Fibroblast of upper back skin (primary cell): Measurements from ENCODE around the gene FKRP.
"Not testable (repeated sequence)": the region's sequence is repeated elsewhere in the genome, so short reads cannot be mapped to it uniquely, and the experiment has no call there.

Source experiments
- DNase-seq: peaks from one replicate; pipeline ENCODE4 v3.0.0-alpha.2; 2013

The FKRP gene

DNA sequence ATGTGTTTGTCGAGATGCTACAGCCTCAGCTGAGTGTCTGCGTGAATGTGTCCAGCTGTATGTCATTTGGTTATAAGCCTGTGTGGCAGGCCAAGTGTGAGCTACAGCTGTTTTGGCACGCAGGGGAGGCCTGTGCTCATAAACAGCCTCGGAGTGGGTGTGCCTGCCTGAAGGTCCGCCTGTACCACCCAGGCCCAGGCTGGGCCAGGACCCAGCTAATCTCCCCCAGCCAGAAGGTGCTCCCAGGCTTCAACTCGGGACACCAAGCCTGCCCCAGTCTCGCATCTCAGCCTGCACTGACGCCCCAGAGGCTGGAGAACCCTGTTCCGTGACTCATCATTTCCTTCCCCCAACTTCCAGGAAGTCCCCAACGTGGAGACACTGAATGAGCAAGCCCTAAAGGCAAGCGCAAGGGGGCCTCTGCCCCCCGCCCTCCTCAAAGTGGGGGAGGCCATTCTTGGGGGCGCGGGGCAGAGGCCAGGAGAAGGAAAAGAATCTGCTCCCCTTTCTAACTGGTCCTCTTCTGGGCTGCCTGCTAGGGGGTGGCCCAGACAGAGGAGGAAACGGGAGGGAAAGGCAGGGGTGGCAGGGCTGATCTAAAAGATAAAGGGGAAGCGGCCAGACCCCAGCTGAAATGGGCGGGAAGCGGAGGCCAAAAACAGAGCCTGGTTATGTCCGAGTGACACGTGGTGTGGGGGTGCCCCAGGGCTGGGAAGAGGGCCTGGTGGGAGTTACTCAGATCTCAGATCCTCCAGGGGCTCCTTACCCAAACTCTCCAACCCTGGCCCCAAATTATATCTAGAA lies 40.6 kb downstream of the FKRP start:
- DNase-seq = peak; percentile 84

- DNase-seq = no peak
Observed at GRCh38 chr19:46787040-46787330, 41.1 kb downstream of the FKRP start.

- peak; percentile 70 for DNase-seq
Observed at GRCh38 chr19:46787331-46788261, 41.7 kb downstream of the FKRP start.

GRCh38 chr19:46788262-46788967 lies 42.6 kb downstream of the FKRP start, which contains the start of gene SLC1A5:
TSS of gene SLC1A5 (minus strand) at chr19:46788594. CDS start at chr19:46787965, 629 bp downstream.
- peak; percentile 98 for DNase-seq

GRCh38 chr19:46788968-46789338 lies 43.1 kb downstream of the FKRP start:
- DNase-seq = no peak

GRCh38 chr19:46789371-46789770 lies 43.5 kb downstream of the FKRP start:
- DNase-seq = no peak

DNA sequence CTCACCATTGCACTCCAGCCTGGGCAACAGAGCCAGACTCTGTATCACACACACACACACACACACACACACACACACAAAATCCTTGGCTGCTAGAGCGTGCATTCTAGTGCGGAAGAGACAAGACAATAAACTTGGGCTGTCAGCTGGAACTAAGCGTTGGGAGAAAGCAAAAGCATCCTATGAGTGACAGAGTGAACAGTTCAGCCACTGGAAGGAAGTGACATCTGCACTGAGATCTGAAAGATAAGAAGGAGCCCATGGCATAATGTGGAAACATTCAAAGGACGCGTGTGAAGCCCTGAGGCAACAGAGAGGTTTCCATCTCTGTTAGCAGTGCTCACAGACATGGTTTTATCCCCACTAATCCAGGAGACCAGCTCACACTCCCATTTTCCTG lies 46.1 kb downstream of the FKRP start:
- no peak for DNase-seq

DNA sequence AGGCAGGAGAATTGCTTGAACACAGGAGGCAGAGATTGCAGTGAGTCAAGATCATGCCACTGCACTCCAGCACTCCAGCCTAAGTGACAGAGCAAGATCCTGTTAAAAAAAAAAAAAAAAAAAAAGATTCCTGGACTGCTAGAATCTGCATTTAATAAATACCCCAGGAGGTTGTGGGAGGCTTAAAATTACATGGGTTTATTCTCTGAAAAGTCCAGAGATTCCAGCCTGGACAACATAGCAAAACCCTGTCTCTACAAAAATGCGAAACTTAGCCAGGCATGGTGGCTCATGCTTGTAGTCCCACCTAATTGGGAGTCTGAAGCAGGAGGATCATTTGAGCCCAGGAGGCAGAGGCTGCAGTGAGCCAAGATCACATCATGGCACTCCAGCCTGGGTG lies 52.0 kb downstream of the FKRP start:
- DNase-seq = no peak

DNA sequence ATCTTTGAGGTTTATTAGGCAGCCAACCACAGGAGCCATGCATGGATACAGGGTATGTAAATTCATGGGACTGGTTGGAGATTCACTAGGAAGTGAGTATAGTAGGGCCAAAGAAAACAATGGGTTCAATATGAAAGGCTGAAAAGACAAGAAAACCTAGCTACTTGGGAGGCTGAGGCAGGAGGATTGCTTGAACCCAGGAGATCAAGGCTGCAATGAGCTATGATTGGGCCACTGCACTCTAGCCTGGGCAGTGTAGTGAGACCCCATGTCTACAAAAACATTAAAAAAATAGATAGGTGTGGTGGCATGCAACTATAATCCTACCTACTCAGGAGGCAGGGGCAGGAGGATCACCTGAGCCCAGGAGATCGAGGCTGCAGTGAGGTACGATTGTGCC lies 52.9 kb downstream of the FKRP start:
- no peak for DNase-seq

DNA sequence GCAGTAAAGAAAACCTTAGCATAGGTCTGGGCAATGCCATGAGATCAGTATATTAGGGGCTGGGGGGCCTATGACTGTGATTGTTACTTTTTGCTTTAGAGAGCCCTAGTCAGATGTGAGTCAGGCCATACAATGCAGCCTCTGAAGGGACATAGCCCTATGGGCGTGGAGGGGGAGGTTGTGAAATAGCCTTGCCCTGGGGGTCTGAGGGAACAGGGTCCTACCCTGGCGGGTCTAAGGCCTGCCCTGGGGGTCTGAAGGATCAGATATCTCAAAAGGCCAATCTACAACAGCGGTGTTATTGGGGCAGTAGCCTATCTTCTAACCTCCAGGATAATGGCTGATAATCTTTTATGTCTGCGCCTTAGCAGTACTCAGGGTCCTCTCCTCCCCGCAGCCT lies 56.3 kb downstream of the FKRP start:
- no peak for DNase-seq

DNA sequence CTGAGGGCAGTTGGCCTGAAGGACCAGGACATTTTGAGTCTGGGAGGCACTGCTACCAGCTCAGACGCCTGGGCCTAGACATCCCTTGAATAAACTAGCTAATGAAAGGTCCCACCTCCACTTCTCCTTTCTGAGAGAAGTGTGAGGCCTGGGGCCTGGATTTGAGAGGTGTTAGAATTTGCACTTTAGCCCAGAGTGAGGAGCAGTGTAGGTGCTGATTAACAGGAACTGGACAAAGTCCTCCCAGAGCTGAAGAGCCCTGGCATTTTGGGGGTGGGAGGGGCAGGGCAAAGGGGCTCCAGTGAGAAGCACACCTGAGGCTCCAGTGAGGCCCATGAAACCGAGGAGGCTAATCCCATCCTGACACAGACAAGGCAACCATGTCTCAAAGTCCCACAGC lies 57.7 kb downstream of the FKRP start:
- no peak for DNase-seq

DNA sequence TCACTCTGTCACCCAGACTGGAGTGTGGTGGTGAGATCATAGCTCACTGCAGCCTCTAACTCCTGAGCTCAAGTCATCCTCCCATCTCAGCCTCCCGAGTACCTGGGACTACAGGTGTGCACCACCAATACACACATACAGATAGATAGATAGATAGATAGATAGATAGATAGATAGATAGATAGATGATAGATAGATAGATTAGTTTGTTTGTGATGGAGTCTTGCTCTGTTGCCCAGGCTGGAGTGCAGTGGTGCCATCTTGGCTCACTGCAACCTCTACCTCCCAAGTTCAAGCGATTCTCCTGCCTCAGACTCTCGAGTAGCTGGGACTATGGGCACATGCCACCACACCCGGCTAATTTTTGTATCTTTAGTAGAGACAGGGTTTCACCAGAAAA lies 58.6 kb downstream of the FKRP start:
- DNase-seq = not testable (repeated sequence)

DNA sequence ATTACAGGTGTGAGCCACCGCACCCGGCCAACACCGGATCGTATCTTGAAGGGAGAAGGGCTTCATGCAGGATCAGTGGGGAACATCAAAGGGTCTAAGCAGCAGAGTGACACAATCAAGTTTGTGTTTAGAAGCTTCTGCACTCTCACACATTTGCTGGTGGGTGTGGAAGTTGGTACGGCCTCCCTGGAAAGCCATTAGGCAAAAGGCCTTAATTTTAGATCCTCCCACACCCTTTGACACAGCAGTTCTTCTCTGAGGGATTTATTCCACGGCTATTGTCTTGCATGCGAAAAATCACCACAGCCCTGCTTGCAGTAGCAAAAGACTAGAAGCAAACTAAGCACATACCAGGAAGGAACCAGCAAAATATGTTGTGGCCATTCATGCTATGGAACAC lies 60.8 kb downstream of the FKRP start:
- no peak for DNase-seq
